CD4-positive, alpha-beta memory T cell (primary cell): ENCODE measurements around the gene PRKRIP1. TPM values are rescaled to one million over a fixed set of nuclear protein-coding genes. Genes with fewer than 3 reads are reported as not detected.
"Not testable (repeated sequence)": the region's sequence is repeated elsewhere in the genome, so short reads cannot be mapped to it uniquely, and the experiment has no call there.

Experiments
- CTCF ChIA-PET: fragments of 350-600 bp; sonication (Branson Sonifier 250); formaldehyde crosslinking; loops from one replicate; lab custom pipeline; 2021; ENCODE audit warnings: inconsistent platforms; ENCODE audit not compliant: partially characterized antibody; lab: Charles Lee
- POLR2A ChIA-PET: fragments of 350-600 bp; sonication (Branson Sonifier 250); formaldehyde crosslinking; loops from one replicate; lab custom pipeline; 2021; ENCODE audit not compliant: partially characterized antibody; lab: Charles Lee
- DNase-seq, 5 donors: peaks; one replicate each; pipeline versions ENCODE4 v3.0.0 to v3.0.0-alpha.2; 2020 to 2022; ENCODE audit warnings: mixed read lengths in 1 of 5
- H3K27ac ChIP-seq: one replicate; pipeline ENCODE4 v1.7.0; 2013; ENCODE audit warnings: low read depth, low read length
- H3K27me3 ChIP-seq: 2 replicates; pipeline ENCODE4 v1.7.0; 2013; ENCODE audit warnings: mild to moderate bottlenecking, low read length, moderate library complexity; ENCODE audit not compliant: insufficient read depth
- H3K36me3 ChIP-seq: 2 replicates; pipeline ENCODE4 v1.7.0; 2013; ENCODE audit warnings: mild to moderate bottlenecking, low read length, moderate library complexity; ENCODE audit not compliant: insufficient read depth
- H3K4me1 ChIP-seq: 2 replicates; pipeline ENCODE4 v1.7.0; 2013; ENCODE audit warnings: mild to moderate bottlenecking, low read length, moderate library complexity; ENCODE audit not compliant: insufficient read depth
- H3K4me3 ChIP-seq, 2 donors: one replicate each; pipeline ENCODE4 v1.7.0; 2013; ENCODE audit warnings: low read length in 2 of 2, mild to moderate bottlenecking in 1 of 2
- H3K9me3 ChIP-seq, 2 donors: one replicate each; pipeline ENCODE4 v1.7.0; 2013; ENCODE audit warnings: low read length in 2 of 2, control low read depth in 1 of 2; ENCODE audit not compliant: control insufficient read depth in 1 of 2
- H3K27ac Mint-ChIP-seq, 7 donors: one replicate each; pipeline ENCODE4 v1.8.0; 2020 to 2021; ENCODE audit warnings: mixed read lengths in 7 of 7, mild to moderate bottlenecking in 6 of 7, inconsistent platforms in 3 of 7, moderate library complexity in 3 of 7
- H3K27me3 Mint-ChIP-seq, 2 donors: one replicate each; pipeline ENCODE4 v1.8.0; 2020 to 2021; ENCODE audit warnings: mixed read lengths in 2 of 2
- H3K36me3 Mint-ChIP-seq, 2 donors: one replicate each; pipeline ENCODE4 v1.8.0; 2020 to 2021; ENCODE audit warnings: mixed read lengths in 2 of 2, inconsistent platforms in 1 of 2, mild to moderate bottlenecking in 1 of 2
- H3K4me1 Mint-ChIP-seq, 4 donors: one replicate each; pipeline ENCODE4 v1.8.0; 2020 to 2021; ENCODE audit warnings: mixed read lengths in 4 of 4, mild to moderate bottlenecking in 1 of 4
- H3K4me3 Mint-ChIP-seq, 8 donors: one replicate each; pipeline ENCODE4 v1.8.0; 2020 to 2021; ENCODE audit warnings: mixed read lengths in 8 of 8, mild to moderate bottlenecking in 7 of 8, moderate library complexity in 6 of 8, inconsistent platforms in 3 of 8
- H3K9me3 Mint-ChIP-seq, 8 donors: one replicate each; pipeline ENCODE4 v1.8.0; 2020 to 2021; ENCODE audit warnings: mixed read lengths in 8 of 8, mild to moderate bottlenecking in 5 of 8, inconsistent platforms in 3 of 8, moderate library complexity in 1 of 8
- intact Hi-C: fragments of 100-400 bp; cut with micrococcal nuclease; formaldehyde crosslinking; loops from one replicate; pipeline ENCODE4 v1.15.1; 2023
- polyA plus RNA-seq, 2 donors: library from polyadenylated mRNA; unstranded; fragments of 300-500 nt; fragmentation: Illumina TruSeq; gene quantifications; one replicate each; pipeline ENCODE4 v1.2.3, GENCODE V29; 2021
- total RNA-seq, 2 experiments: library from RNA; stranded (reverse); gene quantifications; one replicate each; pipeline ENCODE4 v1.2.3, GENCODE V29; 2021

Gene PRKRIP1
- total RNA-seq (10 to 100 TPM; 43.2 to 47.6 TPM), polyA plus RNA-seq (10 to 100 TPM in 1 of 2 donors, 1 to 10 TPM in 1; 9.7 to 21.7 TPM)

GRCh38 chr7:102395873-102396709 is at the start of gene PRKRIP1:
Gene PRKRIP1, plus strand, starts transcription at chr7:102396363. Its CDS starts 49 bp downstream, at chr7:102396412.
- Histone ChIP-seq H3K27me3 (no peaks in the 10 kb centered on the region), H3K4me1 (peaks cover 17% of the 10 kb centered on the region), H3K27ac (peak within 1 kb of the TSS; percentile 91), H3K36me3 (peaks cover 17% of the 10 kb centered on the region), H3K4me3 (peak within 1 kb of the TSS; percentile 67 to 99), H3K9me3 (no peaks in the 10 kb centered on the region)
- Mint-ChIP-seq H3K36me3 (peaks cover 23 to 28% of the 10 kb centered on the region in 2 donors), H3K4me1 (peaks cover 15 to 30% (median 19%) of the 10 kb centered on the region in 4 donors), H3K4me3 (peak within 1 kb of the TSS; percentile 96 to 99 (median 96)), H3K27me3 (no peaks in the 10 kb centered on the region), H3K27ac (peak within 1 kb of the TSS; percentile 91 to 99 (median 98)), H3K9me3 (no peaks in the 10 kb centered on the region)
- intact Hi-C loops = loop anchor here (1.0 to 5.0 kb wide), 4 partner anchors 31 to 351 kb away; partner anchors contain the start of genes ALKBH4, FAM185A and LRWD1
- CTCF ChIA-PET = interaction anchor here (0.7 to 3.0 kb wide), 15 partner anchors 8 to 116 kb away, joined by 3 to 12 read pairs (median 4); partner anchors contain the start of genes ALKBH4 and LRWD1
- DNase-seq = peak; percentile 86 to 96 (median 91)
- POLR2A ChIA-PET = interaction anchor here (0.7 to 4.7 kb wide), 21 partner anchors 8 to 679 kb away, joined by 3 to 37 read pairs (median 6); partner anchors contain the start of genes ALKBH4, ARMC10, FAM185A and FBXL13

GRCh38 chr7:102346983-102347382 is 49.2 kb upstream of the PRKRIP1 start:
- H3K27me3 ChIP-seq, H3K27ac ChIP-seq, DNase-seq, H3K27ac Mint-ChIP-seq, H3K36me3 ChIP-seq, intact Hi-C loops, POLR2A ChIA-PET, H3K4me1 ChIP-seq, CTCF ChIA-PET, H3K4me3 ChIP-seq, H3K4me3 Mint-ChIP-seq, H3K27me3 Mint-ChIP-seq, H3K9me3 ChIP-seq, H3K9me3 Mint-ChIP-seq, H3K4me1 Mint-ChIP-seq, H3K36me3 Mint-ChIP-seq: not testable (repeated sequence)

GRCh38 chr7:102356344-102356743 is 39.8 kb upstream of the PRKRIP1 start, which contains the start of gene SPDYE6:
Gene SPDYE6, minus strand, starts transcription at chr7:102356444. Its CDS starts 421 bp downstream, at chr7:102356023.
- H3K9me3 ChIP-seq, intact Hi-C loops, H3K9me3 Mint-ChIP-seq, H3K27ac ChIP-seq, DNase-seq, H3K4me3 ChIP-seq, H3K36me3 ChIP-seq, H3K4me3 Mint-ChIP-seq, H3K4me1 Mint-ChIP-seq, H3K27me3 Mint-ChIP-seq, POLR2A ChIA-PET, H3K4me1 ChIP-seq, H3K27ac Mint-ChIP-seq, H3K36me3 Mint-ChIP-seq, CTCF ChIA-PET, H3K27me3 ChIP-seq: not testable (repeated sequence)

- Mint-ChIP-seq H3K27ac (peak overlapping the region; percentile 86 to 95 (median 92)), H3K4me3 (peak overlapping the region; percentile 89 to 95 (median 92)), H3K4me1 (peaks cover 7 to 34% (median 17%) of the 10 kb centered on the region in 4 donors), H3K36me3 (peaks cover 0 to 24% of the 10 kb centered on the region in 2 donors)
- H3K36me3 ChIP-seq, H3K27me3 ChIP-seq, H3K9me3 ChIP-seq, H3K27me3 Mint-ChIP-seq, H3K9me3 Mint-ChIP-seq, H3K4me1 ChIP-seq: not testable (repeated sequence)
- CTCF ChIA-PET = interaction anchor here (1.0 kb wide), 2 partner anchors 30 to 32 kb away, joined by 4 read pairs; partner anchors contain the start of gene PRKRIP1
- peak overlapping the region; percentile 78 for H3K27ac ChIP-seq
- peak overlapping the region in 1 of 2 donors; percentile 58 for H3K4me3 ChIP-seq
- DNase-seq = peak; percentile 92 to 99 (median 96)
- intact Hi-C loops = loop anchor here (1.0 to 10.0 kb wide), 3 partner anchors 33 to 101 kb away; partner anchors contain the start of genes ALKBH4, LRWD1, PRKRIP1 and SH2B2
- POLR2A ChIA-PET = interaction anchor here (0.8 to 1.3 kb wide), 5 partner anchors 32 to 1474 kb away, joined by 4 to 9 read pairs (median 5); partner anchors contain the start of genes FAM185A, ORAI2, PRKRIP1 and UFSP1
Measured at GRCh38 chr7:102363549-102364393, 32.4 kb upstream of the PRKRIP1 start.

GRCh38 chr7:102364394-102364886 is 31.7 kb upstream of the PRKRIP1 start:
- peak overlapping the region in 1 of 2 donors; percentile 58 for H3K4me3 ChIP-seq
- peak in 1 of 5 donors; percentile 2 for DNase-seq
- POLR2A ChIA-PET = interaction anchor here (1.3 kb wide), 1 partner anchor 31 kb away, joined by 9 read pairs; the partner anchor contains the start of gene PRKRIP1
- H3K27me3 Mint-ChIP-seq, H3K27me3 ChIP-seq, H3K36me3 ChIP-seq, H3K4me1 ChIP-seq, H3K9me3 ChIP-seq, H3K9me3 Mint-ChIP-seq: not testable (repeated sequence)
- CTCF ChIA-PET = interaction anchor here (1.0 kb wide), 1 partner anchor 29 kb away, joined by 4 read pairs; no protein-coding TSS in a partner anchor
- Mint-ChIP-seq H3K36me3 (peaks cover 0 to 24% of the 10 kb centered on the region in 2 donors), H3K4me3 (peak overlapping the region; percentile 89 to 94 (median 92)), H3K4me1 (peaks cover 7 to 34% (median 17%) of the 10 kb centered on the region in 4 donors), H3K27ac (peak overlapping the region; percentile 83 to 95 (median 89))
- peak overlapping the region; percentile 78 for H3K27ac ChIP-seq
- intact Hi-C loops = loop anchor here (10.0 kb wide), 1 partner anchor 80 kb away; the partner anchor contains the start of gene SH2B2

- peak overlapping the region in 1 of 7 donors; percentile 57 for H3K27ac Mint-ChIP-seq
- H3K27ac ChIP-seq, H3K9me3 Mint-ChIP-seq, POLR2A ChIA-PET, CTCF ChIA-PET, H3K4me1 ChIP-seq, DNase-seq, H3K27me3 ChIP-seq, H3K9me3 ChIP-seq, H3K36me3 ChIP-seq, H3K27me3 Mint-ChIP-seq, H3K4me3 ChIP-seq: not testable (repeated sequence)
- intact Hi-C loops = loop anchor here (10.0 kb wide), 1 partner anchor 81 kb away; the partner anchor contains the start of gene SH2B2
- peaks cover 6 to 30% of the 10 kb centered on the region in 2 donors for H3K36me3 Mint-ChIP-seq
- H3K4me1 Mint-ChIP-seq = peaks cover 9 to 39% (median 21%) of the 10 kb centered on the region in 4 donors
- H3K4me3 Mint-ChIP-seq = peak overlapping the region in 6 of 8 donors; percentile 7 to 62 (median 40)
Measured at GRCh38 chr7:102365390-102365789, 30.8 kb upstream of the PRKRIP1 start.
